Measurements from ENCODE around the gene NFIB. TPM values are rescaled to one million over a fixed set of nuclear protein-coding genes. Genes with fewer than 3 reads are reported as not detected.

Gene NFIB
- total RNA-seq, 1 donor from 2014 or later, result 2.4 TPM

- DNase-seq (ENCODE audit: low read depth), result no peak
- H3K4me3 ChIP-seq (ENCODE audit: low read depth, low read length), result no peak overlapping the region
- TF ChIP-seq CTCF (conservative IDR thresholded peaks at IDR 0.05; ENCODE audit: low read depth, low read length), result no peak
These were observed 65.8 kb downstream of the NFIB start for GRCh38 chr9:14248149-14248548.

DNA sequence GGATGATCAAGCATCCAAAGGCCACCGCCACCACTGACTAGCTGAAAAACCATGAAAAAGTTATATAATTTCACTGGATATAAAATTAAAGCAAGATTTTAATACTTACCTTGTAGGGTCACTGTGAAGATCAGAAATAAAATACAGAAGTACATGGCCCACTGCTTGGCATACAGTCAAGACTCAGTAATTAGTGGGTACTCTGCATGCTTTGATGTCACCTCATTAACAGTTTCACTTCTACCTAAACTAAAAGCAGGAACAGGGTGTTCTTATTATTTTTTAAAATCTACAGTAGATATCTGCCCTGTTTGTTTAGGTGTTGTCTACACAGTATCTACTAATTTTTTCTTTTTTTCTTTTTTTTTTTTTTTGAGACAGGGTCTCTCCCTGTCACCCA, 66.4 kb downstream of the NFIB start:
- DNase-seq (ENCODE audit: low read depth), result no peak
- no peak overlapping the region for H3K4me3 ChIP-seq (ENCODE audit: low read depth, low read length)
- no peak for TF ChIP-seq CTCF (conservative IDR thresholded peaks at IDR 0.05; ENCODE audit: low read depth, low read length)

DNA sequence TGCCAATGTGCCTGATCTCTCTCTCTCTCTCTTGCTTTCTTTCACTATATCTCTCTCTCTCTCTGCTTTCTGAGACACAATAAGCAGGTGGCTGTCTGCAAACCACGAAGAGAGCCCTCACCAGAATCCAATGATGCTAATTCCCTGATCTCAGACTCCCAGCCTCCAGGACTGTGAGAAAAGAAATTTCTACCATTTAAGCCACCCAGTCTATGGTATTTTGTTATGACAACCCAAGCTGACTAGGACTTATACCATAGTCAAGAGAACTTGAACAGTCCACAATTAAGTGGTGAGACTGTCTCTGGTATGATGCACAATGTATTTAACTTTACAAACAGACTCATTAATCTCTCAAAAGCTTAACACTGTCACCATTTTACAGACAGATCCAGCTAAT, 67.0 kb downstream of the NFIB start:
- no peak for TF ChIP-seq CTCF (conservative IDR thresholded peaks at IDR 0.05; ENCODE audit: low read depth, low read length)
- no peak for DNase-seq (ENCODE audit: low read depth)

DNA sequence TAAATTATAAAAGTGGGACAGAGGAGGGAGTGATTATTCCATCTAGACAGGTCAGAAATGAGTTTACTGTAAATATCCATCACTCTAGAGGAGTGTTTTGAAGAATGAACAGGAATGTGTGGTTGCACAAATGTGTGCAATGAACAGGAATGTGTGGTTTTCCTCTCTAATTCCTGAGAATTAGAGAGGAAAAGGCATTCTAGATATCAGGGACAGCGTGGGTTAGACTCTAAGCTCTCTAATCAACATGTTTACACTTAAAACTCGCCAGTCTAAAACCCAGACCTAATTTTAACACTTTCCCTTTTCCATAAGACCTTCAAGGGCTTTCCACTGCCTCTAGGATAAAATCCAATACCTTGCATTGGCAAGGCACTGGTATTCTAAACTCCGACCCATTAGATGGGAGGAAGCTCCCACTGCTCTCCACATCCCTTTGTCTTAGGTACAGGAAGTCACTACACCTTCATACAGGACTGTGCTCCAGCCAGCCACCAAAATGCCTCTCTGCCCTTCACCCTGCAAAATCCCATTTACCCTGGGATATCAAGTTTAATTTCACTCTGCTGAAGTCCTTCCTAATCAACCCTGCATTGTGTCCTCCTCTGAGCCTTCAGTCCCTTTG, 67.9 kb downstream of the NFIB start:
- no peak for TF ChIP-seq CTCF (conservative IDR thresholded peaks at IDR 0.05; ENCODE audit: low read depth, low read length)
- no peak for DNase-seq (ENCODE audit: low read depth)
- no peak overlapping the region for H3K4me3 ChIP-seq (ENCODE audit: low read depth, low read length)

More for the DNA sequence above, 67.0 kb downstream of the NFIB start:
- no peak overlapping the region for H3K4me3 ChIP-seq (ENCODE audit: low read depth, low read length)

GRCh38 chr9:14243514-14244042, 70.4 kb downstream of the NFIB start:
- DNase-seq (ENCODE audit: low read depth), result no peak
- no peak for TF ChIP-seq CTCF (conservative IDR thresholded peaks at IDR 0.05; ENCODE audit: low read depth, low read length)
- no peak overlapping the region for H3K4me3 ChIP-seq (ENCODE audit: low read depth, low read length)

DNA sequence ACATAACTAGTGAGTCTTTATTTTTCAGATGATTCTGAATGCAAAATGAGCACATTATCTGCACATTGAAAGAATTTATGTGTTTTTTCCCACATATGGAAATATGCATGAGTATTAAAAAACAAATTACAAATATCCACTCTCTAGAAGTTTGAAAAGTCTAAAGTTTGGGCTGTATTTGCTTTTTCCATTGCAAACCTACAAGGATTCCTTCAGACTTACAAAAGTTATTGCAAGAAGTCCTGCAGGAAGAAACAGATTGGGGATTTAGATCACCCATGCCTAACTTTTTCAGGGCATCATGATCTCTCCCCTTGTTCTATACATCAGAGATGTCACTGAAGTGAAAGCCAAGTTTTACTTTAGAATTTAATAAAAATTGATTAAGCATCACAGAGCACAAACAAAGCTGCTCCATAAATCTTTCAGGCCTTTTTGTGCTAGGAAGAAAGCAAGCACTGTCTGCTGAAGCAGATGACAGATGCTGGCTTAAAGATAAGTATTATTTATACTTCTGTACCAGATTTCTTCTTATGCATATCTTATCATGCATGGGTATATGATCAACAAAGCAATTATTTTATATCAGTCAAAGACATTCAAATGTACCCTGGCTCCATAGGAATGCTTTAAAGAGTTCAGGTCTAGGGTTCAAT, 71.7 kb downstream of the NFIB start:
- DNase-seq (ENCODE audit: low read depth), result no peak

More for the DNA sequence above, 71.7 kb downstream of the NFIB start:
- no peak for TF ChIP-seq CTCF (conservative IDR thresholded peaks at IDR 0.05; ENCODE audit: low read depth, low read length)
- no peak overlapping the region for H3K4me3 ChIP-seq (ENCODE audit: low read depth, low read length)
